NCI-H2081 (cell line): ENCODE results near the gene UGT1A10.
A peak's percentile ranks its signal among the peaks of the same experiment; 100 is the strongest.
"Not testable (repeated sequence)": the region's sequence is repeated elsewhere in the genome, so short reads cannot be mapped to it uniquely, and the experiment has no call there.

Experiments used
- DNase-seq, 2 experiments: peaks; one replicate each; lab custom pipeline; 2025; lab: John Stamatoyannopoulos, UW

Gene UGT1A10

DNA sequence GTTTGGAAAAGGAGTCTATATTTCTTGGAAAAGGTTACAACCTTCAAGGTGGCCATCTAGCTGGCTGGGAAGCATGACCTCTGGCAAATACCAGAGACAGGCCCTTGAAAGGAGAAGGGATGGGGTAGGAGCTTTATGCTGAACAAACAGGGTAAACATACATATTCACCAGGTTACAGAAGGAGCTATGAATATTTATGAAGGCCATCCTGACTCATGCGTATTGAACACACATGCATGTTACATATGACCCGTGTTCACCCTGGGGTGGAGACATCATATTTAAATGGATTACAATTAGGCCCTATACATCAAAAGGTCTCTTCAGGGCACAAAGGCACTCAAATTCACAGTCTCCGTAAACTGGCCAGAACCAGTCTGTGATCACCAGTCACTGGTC is 19.7 kb downstream of the UGT1A10 start:
- not testable (repeated sequence) for DNase-seq

DNA sequence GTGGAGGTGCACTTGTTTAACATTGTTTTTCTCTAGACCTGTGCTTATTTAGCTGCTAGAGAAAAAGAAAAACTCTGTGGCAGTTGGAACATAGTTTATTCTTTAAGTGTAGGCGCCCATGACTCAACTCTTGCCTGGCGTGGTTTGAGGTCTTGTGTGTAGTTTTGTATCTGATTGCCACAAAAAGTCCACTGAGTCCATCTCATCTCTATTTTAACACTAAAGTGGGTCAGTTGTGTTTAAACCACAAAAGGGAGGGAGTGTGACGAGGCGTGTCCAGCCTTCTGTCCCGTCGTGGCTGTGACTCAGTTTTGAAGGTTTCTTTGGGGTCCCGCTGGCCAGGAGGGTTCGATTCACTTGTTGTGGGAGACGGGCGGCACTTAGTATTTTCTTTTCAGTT is 20.2 kb downstream of the UGT1A10 start:
- DNase-seq: no peak

DNA sequence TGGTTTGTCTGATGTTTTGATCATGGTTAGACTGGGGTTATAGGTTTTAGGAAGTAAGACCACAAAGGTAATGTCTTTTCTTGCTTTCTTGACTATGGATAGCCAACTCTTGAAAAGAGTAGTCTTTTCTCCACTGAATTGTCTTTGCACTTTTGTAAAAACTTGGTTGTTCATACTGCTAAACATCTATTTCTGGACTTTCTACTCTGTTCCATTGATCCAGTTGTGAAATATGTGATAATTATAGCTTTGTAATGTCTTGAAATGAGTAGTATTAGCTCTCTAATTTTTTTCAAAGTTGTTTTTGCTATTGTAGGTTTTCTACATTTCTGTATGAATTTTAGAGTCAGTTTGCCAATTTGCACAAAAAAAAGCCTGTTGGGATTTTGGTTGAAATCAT is 22.4 kb downstream of the UGT1A10 start:
- no peak for DNase-seq

DNA sequence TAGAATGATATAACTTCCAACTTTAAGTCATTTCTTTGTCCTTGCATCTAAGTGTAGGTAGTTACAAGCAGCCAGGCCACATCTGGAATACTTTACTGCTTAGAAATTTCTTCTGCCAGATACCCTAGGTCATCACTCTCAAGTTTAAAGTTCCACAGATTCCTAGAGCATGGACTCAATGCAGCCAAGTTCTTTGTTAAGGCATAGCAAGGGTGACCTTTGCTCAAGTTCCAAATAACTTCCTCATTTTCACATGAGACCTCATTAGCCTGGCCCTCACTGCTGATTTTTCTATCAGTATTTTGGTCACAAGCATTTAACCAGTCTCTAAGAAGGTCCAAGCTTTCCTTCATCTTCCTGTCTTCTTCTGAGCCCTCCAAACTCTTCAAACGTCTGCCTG is 27.7 kb downstream of the UGT1A10 start:
- DNase-seq: no peak

DNA sequence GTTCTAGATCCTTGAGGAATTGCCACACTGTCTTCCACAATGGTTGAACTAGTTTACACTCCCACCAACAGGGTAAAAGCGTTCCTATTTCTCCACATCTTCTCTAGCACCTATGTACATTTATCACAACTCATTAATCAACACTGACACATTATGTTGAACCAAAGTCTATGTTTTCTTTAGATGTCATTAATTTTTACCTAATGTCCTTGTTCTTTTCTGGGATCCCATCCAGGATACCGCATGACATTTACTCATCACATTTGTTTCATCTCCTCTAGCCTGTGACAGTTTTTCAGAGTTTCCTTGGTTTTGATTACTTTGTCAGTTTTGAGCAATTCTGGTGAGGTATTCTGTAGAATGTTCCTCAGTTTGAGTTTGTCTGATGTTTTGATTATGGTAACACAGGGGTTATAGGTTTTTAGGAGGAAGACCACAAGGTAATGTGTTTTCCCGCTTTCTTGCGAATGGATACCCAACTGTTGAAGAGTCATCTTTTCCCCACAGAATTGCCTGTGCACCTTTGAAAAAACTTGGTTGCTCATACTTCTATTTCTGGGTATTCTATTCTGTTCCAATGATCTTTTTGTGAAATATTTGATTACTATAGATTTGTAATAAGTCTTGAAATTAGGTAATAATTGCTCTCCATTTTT is 32.5 kb downstream of the UGT1A10 start:
- DNase-seq: no peak

DNA sequence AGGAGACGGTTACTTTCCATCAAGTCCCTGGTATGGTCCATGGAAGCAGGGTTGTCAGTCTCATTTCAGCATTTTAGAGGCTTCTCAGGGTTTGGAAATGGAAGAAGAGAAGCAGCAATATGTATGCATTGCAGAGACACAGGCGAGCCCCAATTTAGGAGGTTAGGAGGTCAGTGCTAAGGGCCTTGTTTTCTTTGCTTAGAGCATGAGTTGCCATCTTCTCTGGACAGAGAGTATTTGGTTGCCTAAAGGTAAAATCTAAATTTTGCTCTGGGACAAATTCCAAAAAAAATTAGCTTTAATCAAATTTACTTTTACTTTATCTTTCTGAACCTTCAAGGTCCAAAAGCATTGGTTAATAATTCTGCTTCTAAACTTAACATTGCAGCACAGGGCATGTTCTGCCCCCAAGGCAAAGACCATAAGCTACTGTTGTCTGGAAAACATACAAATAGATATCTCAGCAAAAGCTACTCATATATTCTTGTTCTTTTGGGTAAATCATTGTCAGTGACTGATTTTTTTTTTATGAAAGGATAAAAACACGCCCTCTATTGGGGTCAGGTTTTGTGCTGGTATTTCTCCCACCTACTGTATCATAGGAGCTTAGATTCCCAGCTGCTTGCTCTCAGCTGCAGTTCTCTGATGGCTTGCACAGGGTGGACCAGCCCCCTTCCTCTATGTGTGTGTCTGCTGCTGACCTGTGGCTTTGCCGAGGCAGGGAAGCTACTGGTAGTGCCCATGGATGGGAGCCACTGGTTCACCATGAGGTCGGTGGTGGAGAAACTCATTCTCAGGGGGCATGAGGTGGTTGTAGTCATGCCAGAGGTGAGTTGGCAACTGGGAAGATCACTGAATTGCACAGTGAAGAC is 35.3 kb downstream of the UGT1A10 start, which contains the start of gene UGT1A9:
TSS of gene UGT1A9 (plus strand) at position 609 of the 872 bp plus-strand sequence. CDS start at position 646, 37 bp downstream.
- DNase-seq: no peak

DNA sequence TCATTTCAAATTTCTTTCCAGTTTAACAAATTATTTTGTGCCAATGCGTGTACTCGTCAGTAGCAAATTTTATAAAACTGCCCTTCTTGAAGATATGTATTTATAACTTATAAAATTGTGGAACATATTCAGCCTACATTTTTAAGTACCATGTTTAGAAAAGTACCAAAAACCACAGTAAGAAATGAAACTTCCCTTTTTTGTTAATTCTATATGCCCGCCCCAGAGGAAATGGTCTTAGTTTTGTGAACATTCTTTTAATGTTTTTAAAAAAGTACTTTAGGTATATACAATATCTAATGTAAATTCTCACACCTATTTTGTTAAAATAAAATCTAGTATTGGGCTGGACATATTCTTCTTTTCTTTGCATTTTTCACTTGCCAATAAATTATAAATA is 36.6 kb downstream of the UGT1A10 start:
- no peak for DNase-seq

DNA sequence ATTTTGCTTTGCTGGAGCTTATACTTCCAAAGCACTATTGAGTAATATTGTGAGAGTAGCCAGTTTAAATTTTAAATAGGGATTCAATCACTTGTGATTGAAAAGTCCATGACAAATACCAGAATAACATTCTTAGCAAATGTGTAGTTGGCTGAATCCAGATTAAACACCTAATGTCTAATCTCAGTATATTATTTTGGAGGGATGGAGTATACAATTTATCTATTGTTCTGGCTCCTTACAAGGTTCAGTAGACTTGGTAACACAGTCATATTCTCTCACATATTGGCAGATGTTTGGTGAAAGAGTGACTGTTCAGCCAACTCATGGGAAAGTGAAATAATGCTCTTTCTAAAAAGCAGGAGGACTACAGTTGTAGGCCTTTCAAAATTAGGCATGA is 37.6 kb downstream of the UGT1A10 start:
- no peak for DNase-seq

DNA sequence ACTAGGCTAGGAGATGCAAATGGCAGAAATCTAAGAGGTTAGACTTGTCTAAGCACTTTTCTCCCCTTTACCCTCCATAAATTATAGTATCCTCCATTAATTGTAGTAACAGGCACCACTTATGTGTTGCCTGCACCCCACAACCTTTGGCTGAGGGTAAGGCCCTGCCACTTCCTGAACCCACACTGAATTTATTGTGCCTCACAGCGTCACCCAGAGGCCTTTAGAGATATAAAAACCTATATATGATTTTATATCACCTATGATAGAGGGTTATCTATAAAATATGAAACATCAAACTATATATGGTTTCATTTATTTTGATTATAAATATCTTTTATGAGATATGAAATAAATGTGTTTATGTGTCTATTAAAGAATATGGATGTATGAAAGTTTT is 38.1 kb downstream of the UGT1A10 start:
- DNase-seq: no peak

DNA sequence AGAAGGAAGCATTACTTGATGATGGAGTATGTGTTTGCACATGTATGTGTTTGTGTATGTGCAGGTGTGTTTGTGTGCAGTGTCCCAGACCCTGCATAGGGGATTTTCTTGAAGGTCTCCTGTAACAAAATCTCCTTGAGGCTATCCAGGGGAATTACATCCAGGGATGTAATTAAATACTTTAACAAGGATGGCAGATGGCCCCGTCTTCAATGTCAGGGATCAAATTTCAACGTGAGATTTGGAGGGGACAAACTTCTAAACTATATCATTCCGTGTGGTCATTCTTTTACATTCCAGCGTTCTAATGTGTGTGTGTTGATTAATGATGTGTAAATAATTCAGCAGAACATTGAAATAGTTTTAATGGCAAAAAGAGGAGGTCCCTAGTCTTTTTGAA is 38.7 kb downstream of the UGT1A10 start:
- peak in 1 of 2 experiments; percentile 10 for DNase-seq

DNA sequence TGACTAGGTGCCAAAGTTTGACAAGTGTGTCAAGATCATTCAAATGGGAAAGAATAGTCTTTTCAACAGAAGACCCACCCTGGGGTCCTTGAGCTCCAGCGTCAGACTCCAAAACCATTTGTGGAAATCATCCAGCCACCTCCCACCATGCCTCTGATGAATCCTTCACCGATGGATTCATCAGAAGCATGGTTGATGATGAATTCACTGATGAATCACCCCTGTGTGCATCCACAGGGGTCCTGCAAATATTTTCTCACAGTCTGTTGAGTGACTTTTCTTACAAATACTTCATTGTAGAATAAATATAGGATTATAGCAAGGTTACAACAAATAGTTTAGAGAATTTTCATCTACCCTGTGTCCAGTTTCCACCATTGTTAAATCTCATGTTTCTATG is 39.8 kb downstream of the UGT1A10 start:
- DNase-seq: no peak

DNA sequence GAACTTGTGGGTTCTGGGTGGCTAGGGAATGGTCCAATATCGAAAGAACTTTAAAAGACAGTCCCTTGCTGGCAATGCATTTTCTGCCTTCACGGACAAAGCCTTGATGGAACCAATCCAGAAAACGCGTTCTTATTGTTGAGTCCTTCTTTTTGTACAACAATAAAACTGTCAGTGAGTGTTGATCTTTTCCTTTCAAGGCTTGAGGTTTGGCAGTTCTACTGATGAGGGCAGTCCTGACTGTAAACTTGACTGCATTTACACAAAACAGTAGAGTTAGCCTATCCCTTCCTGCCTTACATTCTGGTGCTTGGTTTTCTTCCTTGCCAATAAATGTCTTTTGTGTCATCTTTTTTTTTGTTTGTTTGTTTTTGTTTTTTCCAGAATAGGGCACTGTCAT is 42.9 kb downstream of the UGT1A10 start:
- no peak for DNase-seq

DNA sequence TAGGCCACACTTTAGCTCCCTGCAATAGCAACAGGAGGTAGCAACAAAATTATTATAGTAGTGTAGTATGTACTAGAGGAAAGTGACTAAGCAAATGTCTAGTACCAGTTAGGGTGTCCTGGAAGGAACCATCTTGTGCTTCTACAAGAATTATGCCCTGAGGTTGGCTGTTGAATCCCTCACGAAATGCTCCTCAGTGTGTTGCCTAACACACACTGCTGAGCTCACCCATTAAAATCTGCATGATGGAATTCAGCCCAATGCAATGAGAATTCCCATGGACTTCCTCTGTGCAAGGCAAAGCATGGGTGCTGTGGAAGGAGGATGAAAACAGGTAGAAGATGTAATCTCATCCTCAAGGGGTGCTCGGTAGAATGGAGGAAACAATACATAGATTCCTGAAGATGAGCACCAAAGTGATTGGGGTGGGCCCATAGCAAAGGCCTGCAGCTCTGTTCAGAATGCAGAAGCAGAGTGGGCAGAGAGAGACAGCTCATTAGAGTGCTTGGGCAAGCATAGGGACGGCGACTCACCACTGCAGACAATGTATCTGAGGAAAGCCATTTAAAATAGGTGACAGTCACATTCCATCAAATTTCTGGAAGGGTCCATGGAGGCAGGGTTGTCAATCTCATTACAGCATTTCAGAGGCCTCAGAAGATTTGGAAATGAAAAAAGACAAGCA is 44.3 kb downstream of the UGT1A10 start:
- DNase-seq: no peak

DNA sequence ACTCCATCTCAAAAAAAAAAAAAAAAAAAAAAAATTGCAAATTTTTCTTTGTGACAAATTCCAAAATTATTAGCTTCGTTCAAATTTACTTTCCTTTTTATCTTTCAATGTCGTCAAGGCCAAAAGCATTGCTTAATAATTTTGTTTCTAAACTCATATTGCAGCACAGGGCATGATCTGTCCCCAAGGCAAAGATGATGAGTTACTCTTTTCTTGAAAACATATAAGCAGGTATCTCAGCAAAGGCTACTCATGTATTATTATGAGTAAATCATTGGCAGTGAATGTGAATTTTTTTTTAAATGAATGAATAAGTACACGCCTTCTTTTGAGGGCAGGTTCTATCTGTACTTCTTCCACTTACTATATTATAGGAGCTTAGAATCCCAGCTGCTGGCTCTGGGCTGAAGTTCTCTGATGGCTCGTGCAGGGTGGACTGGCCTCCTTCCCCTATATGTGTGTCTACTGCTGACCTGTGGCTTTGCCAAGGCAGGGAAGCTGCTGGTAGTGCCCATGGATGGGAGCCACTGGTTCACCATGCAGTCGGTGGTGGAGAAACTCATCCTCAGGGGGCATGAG is 45.4 kb downstream of the UGT1A10 start, which contains the start of gene UGT1A7:
TSS of gene UGT1A7 (plus strand) at position 381 of the 579 bp plus-strand sequence. CDS start at position 418, 37 bp downstream.
- no peak for DNase-seq

DNA sequence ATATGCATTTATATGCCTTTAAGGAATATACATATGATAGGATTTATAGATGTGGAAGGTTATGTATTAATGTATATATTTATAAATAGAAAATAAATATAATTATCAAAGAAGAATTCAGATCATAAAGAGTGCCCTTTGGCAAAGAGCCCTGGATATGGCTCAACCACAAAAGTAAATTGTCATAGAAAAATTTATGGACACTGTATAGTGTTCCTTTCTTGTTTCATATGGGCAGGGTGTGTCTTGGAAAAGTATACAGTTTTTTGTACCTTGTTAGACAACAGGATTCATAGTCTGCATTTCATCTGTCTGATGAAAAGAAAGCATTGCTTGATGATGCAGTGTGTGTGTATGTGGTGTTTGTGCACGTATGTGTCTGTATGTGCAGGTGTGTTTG is 48.4 kb downstream of the UGT1A10 start:
- no peak for DNase-seq

DNA sequence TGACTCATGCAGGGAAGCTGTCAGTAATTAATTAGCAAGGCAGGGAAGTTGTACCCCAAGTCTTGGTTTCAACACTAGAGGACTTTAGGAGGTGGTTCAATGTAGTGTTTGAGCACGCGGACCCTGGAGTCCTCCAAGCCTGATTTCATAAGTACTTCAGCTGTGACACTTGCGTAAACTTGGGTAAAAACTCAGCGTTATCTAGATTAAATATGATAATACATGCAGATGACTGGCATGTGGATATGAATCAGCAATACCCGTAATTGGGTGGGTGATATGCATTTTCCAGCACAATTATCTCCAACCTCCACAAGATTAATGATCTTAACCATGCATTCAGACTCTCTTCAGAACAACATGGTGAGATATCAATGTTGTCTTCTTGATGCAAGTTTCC is 50.7 kb downstream of the UGT1A10 start:
- DNase-seq: no peak

DNA sequence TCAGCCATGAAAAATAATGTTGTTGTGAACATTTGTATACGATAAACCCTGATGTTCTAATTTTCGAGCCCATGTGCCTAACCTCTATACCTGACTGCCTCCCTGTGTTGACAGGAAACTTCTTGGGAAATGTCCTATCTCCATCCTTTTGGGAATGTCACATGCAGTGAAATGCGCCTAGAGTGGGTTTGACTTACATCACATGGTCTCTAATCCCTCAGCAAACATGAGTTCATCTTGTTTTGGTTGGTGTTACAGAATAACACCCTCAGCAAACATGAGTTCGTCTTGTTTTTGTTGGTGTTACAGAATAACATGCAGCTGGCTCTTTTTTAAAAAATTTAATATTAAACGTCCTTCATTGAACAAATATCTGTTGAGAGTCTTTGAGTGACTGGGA is 52.1 kb downstream of the UGT1A10 start:
- DNase-seq: no peak

DNA sequence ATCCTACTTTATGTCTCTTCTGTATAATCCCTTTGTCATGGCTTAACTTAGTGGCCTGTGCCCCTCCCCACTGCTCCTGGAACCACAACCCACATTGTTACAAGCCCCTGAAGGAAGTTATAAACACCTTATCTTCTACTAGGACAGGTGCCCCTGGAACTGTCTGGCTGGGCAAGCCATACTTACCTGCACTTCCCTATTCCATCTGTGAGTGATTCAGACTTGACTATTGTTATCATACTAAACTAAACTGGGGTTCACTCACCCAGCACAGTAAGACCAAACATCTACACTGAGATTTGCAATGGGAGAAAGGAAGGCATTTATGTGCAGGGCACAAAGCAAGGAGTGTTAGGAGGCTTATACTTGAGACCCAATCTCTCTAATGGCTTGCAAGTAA is 52.8 kb downstream of the UGT1A10 start:
- no peak for DNase-seq

DNA sequence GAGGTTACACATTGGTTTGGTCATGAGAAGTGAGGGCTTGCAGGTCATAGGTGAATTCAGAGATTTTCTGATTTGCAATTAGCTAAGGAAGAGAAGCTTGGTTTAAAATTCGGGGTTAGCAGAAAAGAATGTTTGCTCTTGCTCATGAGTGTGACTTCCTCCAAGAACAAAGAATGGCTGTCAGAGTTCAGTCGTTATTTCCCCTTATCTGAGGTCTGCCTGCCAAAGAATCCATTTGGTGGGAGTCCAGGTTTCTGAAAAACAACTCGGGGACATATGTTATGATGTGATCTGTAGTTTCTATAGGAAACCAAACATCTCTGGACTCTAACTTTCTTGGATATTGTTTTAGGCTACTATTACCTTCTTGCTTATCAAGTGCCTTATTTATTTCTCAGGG is 53.3 kb downstream of the UGT1A10 start:
- DNase-seq: no peak

DNA sequence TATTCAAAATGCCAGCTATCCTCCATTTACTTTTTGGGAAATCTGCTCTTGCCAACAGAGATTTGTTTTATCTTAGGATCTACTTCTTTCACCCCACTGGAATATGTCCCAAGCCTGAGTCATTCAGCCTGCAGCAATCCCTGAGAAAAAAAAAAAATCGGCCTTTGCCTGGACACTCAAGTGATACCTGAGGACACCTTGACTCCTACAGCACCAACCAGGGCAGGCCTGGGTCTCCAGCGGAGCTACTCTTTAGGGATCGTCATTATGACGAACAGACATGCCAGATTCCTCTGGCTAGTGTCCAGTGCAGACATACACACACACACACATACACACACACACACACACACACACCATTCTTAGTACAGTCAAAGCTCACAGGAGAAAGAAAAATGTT is 54.2 kb downstream of the UGT1A10 start:
- no peak for DNase-seq

DNA sequence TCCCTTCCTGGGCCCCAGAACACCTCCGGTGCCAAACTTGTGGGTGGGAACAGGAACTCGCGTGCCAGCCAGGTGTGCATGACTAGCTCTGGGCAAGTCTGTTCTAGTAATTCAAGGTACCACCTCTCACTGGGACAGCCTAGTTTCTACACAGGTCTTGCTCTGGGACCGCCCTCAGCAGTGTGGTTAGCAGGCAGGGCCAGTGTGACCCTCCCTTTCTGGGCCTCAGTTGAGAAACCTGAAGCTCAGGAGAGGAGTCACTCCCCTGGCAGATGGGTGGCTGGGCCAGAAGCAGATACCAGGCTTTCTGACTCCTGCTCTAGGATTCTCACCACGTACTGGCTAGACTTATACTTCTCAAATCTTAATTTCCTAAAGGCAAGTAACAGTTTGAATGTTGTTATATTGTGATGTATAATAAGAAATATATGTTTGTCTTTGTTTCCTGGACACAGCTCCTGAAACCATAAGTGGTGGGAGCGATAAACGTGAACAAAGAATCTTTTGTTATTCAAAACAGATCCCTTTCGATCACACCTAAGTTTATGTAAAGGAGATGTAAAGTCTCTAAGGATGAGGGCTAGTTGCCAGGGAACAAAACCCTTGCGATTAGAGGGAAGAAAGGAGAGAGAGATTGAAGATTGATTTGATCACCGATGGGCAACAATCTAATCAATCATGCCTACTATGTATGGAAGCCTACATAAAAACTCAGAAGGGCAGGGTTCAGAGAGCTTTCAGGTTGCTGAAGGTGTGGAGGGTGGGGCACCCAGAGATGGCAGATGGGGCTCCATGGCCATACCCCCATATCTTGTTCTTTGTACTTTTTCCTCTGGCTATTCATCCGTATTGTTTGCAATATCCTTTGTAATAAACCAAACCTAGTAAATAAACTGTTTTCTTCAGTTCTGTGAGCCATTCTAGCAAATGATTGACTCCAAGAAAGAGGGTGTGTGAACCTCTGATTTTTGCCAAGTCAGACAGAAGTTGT is 55.5 kb downstream of the UGT1A10 start:
- DNase-seq: no peak
